Epithelial cell of proximal tubule (primary cell): ENCODE measurements around the gene BPIFA2. TPM values are rescaled to one million over a fixed set of nuclear protein-coding genes. Genes with fewer than 3 reads are reported as not detected.

Source experiments
- DNase-seq: peaks from one replicate; pipeline ENCODE4 v3.0.0-alpha.2; 2011; ENCODE audit warnings: low read depth
- H3K4me3 ChIP-seq: 2 replicates; pipeline ENCODE4 v1.5.1; 2011; ENCODE audit warnings: low read depth, mild to moderate bottlenecking, low read length
- CTCF ChIP-seq: conservative IDR thresholded peaks from 2 replicates; pipeline ENCODE4 v1.5.1; 2012; ENCODE audit warnings: low read depth, mild to moderate bottlenecking, low read length
- total RNA-seq: library from RNA; depleted of rRNA; stranded (reverse); fragments of >200 nt; gene quantifications from 2 replicates; pipeline ENCODE4 v1.2.3, GENCODE V29; 2015

The BPIFA2 gene
- total RNA-seq, 1 donor from 2014 or later: not detected

- no peak overlapping the region for H3K4me3 ChIP-seq
- DNase-seq: no peak
- TF ChIP-seq CTCF: no peak
These were observed 24.0 kb downstream of the BPIFA2 start for GRCh38 chr20:33191955-33192354.

DNA sequence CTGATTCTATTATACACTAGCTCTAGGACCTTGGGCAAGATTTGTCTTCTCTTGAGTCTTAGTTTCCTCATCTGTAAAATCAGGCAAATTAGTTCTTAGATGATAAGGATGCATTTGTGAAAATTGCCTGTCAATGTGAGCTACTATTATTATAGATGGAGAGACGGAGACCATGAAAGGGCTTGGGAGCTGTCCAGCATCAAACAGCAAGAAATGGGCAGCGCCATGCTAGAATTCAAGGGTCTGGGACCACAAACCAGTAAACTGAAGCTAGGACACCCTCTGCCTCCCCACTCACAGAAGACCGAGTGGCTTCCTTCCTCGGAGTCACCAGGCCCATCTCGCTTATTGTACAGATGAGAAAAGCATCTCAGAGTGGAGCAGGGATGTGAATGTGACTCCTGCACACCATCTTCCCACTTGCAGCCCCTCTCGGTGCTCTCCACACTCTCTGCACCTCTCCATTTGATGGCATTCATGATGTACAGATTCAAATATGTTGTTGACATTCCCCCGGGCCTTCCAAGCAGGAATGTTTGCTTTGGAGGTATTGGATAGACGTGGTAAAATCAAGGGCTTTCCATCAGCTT lies 25.0 kb downstream of the BPIFA2 start:
- TF ChIP-seq CTCF: no peak
- H3K4me3 ChIP-seq: no peak overlapping the region
- no peak for DNase-seq

GRCh38 chr20:33199026-33199425 lies 31.1 kb downstream of the BPIFA2 start:
- TF ChIP-seq CTCF: no peak

GRCh38 chr20:33202451-33202850 lies 34.5 kb downstream of the BPIFA2 start:
- TF ChIP-seq CTCF: no peak
- no peak overlapping the region for H3K4me3 ChIP-seq
- DNase-seq: no peak

More at GRCh38 chr20:33199026-33199425, 31.1 kb downstream of the BPIFA2 start:
- H3K4me3 ChIP-seq: no peak overlapping the region
- DNase-seq: no peak

- TF ChIP-seq CTCF: no peak
- no peak for DNase-seq
- H3K4me3 ChIP-seq: no peak overlapping the region
These were observed 35.5 kb downstream of the BPIFA2 start for GRCh38 chr20:33203444-33203843.

DNA sequence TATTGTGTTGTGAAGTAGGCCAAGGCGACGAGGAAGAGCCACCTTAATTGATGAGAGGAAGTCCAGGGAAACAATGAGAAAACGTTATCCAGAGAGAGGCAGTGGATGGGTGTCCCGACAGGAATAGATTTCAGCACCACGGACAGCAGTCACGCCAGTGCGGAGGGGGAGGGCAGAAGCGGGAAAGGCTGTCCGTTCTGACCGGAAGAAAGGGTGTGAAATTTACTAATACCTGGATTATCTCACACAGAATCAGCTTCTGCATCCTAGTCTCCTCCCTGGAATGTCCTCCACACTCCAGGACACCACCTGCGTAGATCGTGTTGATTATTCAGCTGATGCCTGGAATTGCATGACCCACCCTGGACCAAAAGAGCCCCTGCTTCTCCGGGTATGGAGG lies 41.8 kb downstream of the BPIFA2 start:
- no peak for DNase-seq
- H3K4me3 ChIP-seq: no peak overlapping the region
- no peak for TF ChIP-seq CTCF

GRCh38 chr20:33210371-33210770 lies 42.4 kb downstream of the BPIFA2 start:
- DNase-seq: no peak
- H3K4me3 ChIP-seq: no peak overlapping the region
- no peak for TF ChIP-seq CTCF
